GM19438 (cell line): ENCODE measurements around the gene SALL1.

Source experiments
- ATAC-seq: cut with Tn5 transposase; IDR thresholded peaks from one replicate; pipeline ENCODE4 v1.9.1; 2021; ENCODE audit warnings: low read depth; ENCODE audit not compliant: unreplicated experiment

The SALL1 gene

GRCh38 chr16:51114382-51114781, 36.7 kb downstream of the SALL1 start:
- no peak for ATAC-seq

DNA sequence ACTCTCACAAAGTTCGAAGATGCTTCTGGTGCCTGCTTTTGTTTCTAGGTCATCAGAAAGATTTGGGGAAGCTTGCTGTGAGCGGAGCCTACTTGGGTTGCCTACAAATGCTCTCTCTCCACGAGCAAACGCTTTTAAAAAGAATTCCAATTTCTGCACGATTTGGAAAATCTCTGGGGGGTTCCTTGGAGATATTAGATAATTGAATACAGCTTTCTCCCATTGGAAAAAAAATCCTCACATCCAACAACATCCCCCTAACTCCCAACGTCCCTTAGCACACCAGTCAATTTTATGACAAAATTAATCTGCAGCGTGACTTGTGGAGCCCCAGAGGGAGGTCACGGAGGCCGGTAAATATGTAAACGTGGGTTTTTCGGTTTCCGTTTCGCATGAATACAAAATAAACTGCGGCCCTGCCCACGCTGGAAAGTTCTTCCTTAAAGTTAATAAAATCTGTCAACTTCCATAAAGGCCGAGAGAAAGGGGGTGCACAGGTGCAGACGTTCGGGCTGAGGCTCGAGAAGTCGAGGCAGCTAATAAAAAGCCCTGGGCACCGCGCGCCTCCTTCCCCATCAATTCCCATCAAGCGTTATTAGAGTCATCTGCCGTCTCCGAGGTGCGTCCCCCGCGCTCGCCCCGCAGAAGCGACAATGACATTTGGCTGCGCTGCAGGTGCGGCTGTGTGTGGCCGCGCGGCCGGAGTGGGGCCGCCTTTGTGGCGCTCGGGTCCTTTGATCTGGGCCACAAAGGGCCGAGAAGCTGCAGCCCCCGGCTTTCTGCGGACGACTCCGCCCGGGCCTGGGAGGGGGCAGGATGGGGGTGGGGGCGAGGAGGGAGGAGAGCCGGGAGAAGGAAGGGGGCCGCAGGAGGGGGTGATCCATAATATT, 37.6 kb downstream of the SALL1 start:
- no peak for ATAC-seq

DNA sequence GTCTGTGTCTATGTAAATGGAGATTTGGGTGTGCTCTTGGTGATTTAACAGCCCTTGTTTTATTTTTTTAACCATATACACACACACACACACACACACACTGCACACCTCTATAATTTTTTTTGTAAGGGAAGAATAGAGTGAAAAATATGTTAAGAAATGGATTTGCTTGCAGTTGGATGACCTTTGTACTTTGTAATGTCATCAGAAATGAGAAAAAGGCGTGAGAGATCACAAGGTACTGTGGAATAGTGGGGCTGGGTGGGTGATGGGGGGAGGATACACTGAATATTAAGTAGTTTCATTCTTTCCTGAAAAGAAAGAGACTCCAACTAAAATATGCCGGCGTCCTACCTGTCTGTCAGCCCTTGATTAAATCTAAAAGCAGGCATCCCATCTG, 38.7 kb downstream of the SALL1 start:
- no peak for ATAC-seq

DNA sequence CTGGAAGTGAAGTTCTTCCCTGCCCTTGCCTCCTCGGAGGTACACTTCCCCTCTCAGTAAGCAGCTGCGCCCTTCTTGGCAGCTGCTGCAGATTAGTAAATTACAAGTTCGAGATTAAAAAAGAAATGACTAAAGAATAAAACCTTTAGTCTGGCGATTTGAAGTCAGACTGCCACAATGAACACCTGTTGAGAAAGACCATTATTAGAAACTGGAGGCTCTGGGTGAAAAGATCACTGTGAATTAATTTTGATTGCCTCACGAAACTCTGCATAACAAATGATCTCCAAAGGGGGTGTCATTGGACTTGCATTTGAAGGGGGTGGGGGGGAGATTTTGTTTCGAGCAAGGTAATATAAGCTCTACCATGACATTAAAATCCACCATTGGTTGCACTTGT, 39.3 kb downstream of the SALL1 start:
- no peak for ATAC-seq

GRCh38 chr16:51110700-51111157, 40.3 kb downstream of the SALL1 start:
- no peak for ATAC-seq

GRCh38 chr16:51109173-51109572, 41.9 kb downstream of the SALL1 start:
- ATAC-seq = no peak

DNA sequence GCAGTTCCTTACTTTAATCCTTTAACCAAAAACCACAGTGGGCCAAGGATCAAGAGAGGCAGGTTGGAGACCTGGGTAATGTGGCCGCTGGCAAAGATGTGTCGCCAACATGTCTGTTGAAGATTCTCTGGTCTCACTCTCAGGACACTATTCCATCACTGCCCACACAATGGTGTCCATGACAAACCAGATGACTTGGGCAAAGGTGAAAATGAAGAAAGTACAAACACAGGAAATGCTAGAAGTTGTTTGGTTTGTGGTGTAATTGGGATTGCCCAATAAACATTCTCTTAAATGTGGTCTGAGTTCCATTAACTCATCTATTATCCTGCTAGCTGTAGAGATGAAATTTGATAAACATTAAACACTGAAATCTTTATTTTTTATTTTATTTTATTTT, 43.3 kb downstream of the SALL1 start:
- no peak for ATAC-seq

- no peak for ATAC-seq
These were observed 44.5 kb downstream of the SALL1 start for GRCh38 chr16:51106535-51106934.

GRCh38 chr16:51103590-51103989, 47.5 kb downstream of the SALL1 start:
- no peak for ATAC-seq

DNA sequence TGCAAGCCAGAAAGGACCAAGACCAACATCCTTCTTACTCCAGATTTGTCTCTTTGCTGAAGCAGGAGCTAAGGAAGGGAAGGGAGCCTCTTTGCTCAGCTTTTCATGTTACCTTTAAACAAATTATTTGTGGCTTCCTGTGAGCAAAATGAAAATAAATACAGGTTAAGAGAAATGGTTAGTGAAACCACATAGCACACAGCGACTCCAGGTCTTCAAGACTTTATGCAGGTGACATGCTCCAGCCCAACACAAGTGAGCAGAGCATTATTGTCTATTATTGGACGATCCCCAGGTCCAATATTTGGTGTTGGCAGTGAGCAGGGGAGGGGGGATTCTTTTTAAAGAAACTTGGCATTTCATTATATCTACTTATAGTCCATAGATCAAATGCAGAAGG, 53.3 kb downstream of the SALL1 start:
- ATAC-seq = no peak

- no peak for ATAC-seq
These were observed 55.0 kb downstream of the SALL1 start for GRCh38 chr16:51095890-51096626.

DNA sequence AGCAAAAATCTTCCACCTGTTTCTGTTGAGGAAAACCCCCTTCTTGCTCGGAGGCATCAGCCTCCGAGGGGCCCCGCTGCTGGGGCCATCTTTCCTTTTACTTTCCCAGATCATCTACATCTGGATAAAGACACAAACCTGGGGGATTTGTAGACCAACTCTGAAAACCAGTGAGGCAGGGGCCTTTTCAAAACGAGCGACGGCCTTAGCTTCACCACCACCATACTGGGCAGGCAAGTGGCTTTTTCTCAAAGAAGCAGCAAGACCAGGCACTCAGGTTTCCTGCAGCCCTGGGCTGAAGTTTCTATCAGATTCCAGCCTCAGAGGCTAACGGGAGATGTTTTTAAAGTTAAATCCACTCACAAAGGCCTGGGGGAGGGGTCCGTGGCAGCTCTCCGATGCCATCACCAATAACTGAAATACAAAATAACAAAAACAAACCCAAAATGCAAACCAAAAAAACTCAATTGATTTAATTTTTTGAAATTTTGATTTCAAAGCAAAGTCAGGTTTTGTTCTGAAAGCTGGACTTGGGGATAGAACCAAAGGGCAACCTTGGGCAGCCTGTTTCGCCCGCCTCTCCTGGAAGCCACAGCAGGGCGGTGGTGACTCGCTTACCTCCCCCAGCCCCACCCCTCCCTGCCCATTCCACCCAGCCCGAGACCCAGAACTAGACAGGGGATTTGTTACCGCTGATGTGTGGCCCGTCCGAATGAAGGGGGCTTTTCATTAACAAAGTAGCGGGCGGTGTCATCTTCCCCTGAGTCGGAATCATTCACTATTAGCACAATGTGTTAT, 55.8 kb downstream of the SALL1 start:
- no peak for ATAC-seq

DNA sequence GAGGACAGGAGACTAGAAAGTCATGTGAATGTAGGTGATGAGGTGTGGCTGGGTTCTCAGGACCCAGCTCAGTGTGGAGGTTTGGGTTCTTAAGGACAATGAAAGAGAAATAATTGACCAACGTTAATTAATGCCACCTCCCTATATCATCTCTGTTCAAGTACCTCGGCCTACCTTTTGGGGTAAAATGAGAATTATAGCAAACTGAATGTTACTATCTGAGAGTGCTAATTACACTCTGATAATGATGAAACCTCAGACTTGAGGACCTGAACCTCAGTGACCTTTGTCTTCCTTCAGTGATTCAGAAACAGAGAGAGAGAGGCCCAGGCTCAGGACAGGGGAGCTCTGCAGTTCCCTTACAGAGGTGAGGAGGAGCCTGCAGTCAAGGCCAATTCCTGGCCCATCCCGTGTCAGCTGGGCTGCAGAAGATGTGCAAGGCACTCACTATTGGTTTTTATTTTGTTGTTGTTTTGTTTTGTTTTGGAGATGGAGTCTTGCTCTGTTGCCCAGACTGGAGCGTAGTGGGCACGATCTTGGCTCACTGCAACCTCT, 57.3 kb downstream of the SALL1 start:
- no peak for ATAC-seq
